Loucy (cell line): ENCODE data around the gene CHN1.

Source experiments
- CTCF ChIP-seq: fragments of 200-600 bp; sonication (generic); conservative IDR thresholded peaks from 2 replicates; pipeline ENCODE4 v1.5.1; 2014; ENCODE audit warnings: mild to moderate bottlenecking, antibody characterized with exemption, low read length
- EZH2phosphoT487 ChIP-seq: fragments of 200-600 bp; IDR thresholded peaks from 2 replicates; pipeline ENCODE4 v1.6.1; 2018; ENCODE audit warnings: antibody characterized with exemption, mild to moderate bottlenecking, moderate library complexity, borderline replicate concordance

DNA sequence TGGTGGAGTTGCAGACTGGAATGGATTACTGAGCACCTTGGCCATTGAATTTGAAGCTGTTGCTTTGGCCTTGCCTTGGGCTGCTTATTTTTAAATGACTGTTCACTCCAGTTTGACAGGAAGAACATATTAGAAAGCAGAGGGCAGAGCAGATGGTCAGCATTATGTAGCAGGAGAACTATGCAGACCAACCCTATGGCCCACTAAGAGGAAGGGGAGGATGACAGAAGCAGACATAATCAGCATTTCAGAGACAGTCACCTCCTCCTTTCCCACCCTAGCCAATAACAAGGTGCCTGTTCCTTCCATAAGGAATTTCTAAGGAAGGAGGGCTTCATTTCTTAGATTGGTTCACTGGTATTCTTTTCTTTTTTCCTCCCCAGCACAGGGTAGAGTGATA is 243.3 kb downstream of the CHN1 start:
- no peak for TF ChIP-seq CTCF
- no peak for TF ChIP-seq EZH2phosphoT487
